HG02840 (cell line): ENCODE results near the gene TENM3.
"Not testable (repeated sequence)": the region's sequence is repeated elsewhere in the genome, so short reads cannot be mapped to it uniquely, and the experiment has no call there.

Experiments
- ATAC-seq: cut with Tn5 transposase; IDR thresholded peaks from one replicate; pipeline ENCODE4 v1.9.1; 2021; ENCODE audit warnings: mild to moderate bottlenecking, moderate library complexity, moderate number of reproducible peaks; ENCODE audit not compliant: unreplicated experiment, low FRiP score

TENM3 gene

GRCh38 chr4:182243204-182243603, at the start of gene TENM3:
Gene TENM3 (plus strand): TSS chr4:182243402. CDS start chr4:182324021, 80,619 bp downstream.
- not testable (repeated sequence) for ATAC-seq

DNA sequence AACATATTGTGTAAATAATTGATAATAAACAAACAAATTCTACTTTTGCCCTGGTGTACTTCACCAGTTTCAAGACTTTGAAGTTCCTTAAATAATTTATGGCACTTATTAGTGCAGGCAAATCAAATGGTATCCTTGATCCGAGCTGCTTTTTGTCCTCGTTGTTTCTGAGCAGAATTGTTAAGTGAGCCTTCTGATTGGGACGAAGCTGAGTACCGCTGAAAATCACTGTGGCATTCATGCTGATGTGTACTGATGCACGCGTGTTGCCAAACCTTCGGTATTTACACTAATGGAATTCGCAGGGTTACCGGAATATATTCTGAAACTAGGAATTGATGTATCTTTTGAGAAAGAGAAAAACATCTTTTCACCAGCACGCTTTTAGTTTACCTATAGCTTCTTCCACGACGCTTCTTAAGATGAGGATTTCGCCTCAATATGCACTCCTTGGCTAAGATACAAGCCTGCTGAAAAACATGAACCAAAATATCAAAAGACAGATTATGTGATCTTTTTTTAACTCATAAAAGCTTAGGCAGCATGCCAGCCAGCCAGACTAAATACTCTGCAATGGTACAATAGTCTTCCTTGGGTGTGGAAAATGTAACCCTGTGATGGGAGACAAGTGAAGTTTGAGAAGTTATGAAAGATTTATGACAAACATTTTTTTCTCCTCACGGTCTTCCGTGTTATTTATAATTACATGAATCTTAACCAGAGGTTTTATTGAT, 48.9 kb upstream of the TENM3 start:
- ATAC-seq, result no peak

GRCh38 chr4:182197611-182198010, 45.6 kb upstream of the TENM3 start:
- ATAC-seq, result no peak

- no peak for ATAC-seq
Measured at GRCh38 chr4:182201871-182202270, 41.3 kb upstream of the TENM3 start.

DNA sequence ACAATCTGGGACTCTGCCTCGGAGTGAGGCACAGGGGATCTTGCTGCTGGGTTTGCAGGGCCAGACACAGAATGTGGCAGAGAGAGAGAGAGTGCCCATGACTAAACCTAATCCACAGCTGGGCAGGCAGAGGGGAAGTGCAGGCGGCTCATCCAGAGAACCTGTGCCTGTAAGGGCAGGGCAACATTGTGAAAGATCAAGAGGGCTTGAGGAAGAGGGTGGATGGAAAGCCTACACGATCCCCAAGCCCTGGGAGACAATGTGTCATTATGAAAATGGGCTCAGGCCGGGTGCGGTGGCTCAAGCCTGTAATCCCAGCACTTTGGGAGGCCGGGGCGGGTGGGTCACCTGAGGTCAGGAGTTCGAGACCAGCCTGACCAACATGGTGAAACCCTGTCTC, 40.6 kb upstream of the TENM3 start:
- ATAC-seq, result no peak

- ATAC-seq, result no peak
Measured at GRCh38 chr4:182203872-182204411, 39.3 kb upstream of the TENM3 start.

GRCh38 chr4:182205306-182205705, 37.9 kb upstream of the TENM3 start:
- no peak for ATAC-seq

DNA sequence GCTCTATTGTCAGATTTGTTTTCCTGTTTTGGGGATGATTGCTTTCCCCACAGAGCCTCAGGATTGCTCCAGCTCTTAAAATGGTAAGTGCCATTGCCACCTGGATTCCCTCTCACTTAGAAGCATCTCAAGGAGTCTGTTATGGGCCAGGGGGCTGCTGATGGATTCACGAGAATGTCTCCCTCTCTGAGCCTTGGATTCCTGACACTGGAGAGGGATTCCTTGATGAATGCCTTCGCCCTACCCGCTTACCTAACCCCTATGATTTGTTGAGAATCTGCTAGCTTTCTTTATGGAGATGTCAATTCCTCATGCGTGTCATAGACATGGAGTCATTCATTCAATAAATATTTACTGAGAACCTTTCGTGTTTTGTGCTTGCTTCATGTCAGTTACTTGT, 36.9 kb upstream of the TENM3 start:
- no peak for ATAC-seq

GRCh38 chr4:182206916-182207315, 36.3 kb upstream of the TENM3 start:
- no peak for ATAC-seq

DNA sequence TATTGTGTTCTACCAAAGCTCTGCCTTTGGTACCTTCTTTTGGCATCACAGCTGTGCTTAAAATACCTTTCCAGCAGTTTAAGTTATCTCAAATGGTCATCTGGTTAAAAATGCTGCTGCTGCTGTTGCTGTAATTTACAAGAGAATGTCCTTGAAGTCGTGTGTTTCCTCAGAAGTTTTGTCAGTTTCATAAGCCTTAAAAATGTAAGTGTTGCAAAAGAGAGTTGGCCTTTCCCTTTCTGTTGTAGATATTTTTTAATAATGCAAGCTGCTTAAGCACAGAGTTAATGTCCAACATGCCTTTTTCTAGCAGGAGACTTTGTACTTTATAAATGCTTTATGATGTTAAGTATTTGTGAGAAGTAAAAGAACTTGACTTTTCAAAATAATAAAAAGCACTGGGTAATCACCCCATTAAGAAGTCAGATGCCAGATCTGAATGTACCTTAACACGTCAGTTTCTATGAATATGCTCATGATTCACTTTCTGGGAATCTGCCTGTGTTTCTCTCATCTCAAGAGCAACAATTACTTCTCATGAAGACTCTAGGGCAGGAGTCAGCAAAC, 35.3 kb upstream of the TENM3 start:
- no peak for ATAC-seq

DNA sequence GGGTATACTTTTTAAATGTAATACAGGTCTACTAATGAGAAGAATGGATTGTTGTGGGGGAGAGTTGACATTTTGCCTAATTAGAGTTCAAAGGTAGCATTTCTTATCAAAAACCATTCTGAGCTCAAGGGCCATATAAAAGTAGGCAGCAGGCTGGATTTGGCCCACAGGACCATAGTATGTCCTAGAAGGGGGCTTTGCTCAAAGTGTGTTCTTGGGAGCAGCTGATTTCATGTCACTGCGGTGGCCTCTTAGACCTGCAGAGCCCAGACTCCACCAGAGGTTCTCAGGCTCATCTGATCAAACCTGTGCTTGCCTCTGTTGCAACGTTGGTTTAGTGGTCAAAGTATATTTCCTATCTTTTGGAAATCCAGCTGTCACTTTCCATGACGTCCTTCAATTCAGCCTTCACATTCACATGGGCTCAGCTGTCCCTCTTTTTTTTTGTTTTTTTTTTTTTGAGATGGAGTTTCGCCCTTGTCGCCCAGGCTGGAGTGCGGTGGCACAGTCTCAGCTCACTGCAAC, 34.6 kb upstream of the TENM3 start:
- ATAC-seq, result no peak

DNA sequence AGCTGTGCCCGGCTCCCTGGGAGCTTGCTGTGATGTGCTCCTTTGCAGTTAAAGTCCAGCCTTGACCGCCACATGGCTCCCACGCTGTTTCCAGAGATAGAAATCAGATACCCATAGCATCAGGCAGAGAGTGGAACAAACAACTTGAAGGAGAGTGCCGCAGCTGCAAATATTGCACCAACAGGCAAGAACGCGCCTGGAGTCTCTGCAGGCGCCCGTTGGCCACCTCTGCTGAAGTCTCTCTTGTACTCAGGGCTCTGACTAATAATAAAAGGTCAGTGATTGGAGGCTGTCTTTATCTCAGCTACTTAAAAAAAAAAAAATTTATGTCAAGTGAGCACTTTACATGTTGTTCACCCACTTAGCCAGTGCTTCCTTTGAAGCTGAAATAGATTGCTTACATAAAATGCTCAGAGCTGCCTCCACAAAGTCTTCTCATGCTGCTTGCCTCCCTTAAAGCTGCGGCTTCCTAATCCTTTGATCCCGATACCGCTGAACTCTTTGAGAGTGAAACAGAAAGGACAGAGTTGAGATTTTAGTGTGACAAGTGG, 30.9 kb upstream of the TENM3 start:
- no peak for ATAC-seq

- ATAC-seq, result no peak
Measured at GRCh38 chr4:182213004-182213403, 30.2 kb upstream of the TENM3 start.

- no peak for ATAC-seq
Measured at GRCh38 chr4:182215148-182215547, 28.1 kb upstream of the TENM3 start.

GRCh38 chr4:182216005-182216404, 27.2 kb upstream of the TENM3 start:
- ATAC-seq, result no peak

- ATAC-seq, result no peak
Measured at GRCh38 chr4:182219411-182220056, 23.7 kb upstream of the TENM3 start.

DNA sequence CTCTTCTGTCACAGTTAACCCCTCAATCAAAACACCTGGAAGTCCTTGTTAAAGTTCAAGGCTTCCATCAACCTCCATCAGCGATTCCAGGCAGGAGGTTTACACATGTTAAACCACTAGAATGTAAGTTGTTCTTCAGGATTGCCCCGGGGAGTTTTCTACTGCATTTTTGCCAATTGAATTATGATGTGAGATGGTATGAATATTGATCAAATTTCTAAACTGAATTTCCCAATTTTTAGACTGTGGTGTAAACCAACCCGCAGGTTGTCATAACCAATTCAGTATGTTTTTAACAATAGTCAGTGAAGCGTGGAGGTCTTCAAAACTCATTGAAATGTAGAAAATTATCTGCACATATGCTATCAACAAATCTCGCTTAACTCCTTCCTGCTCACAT, 21.2 kb upstream of the TENM3 start:
- ATAC-seq, result no peak

GRCh38 chr4:182222766-182223165, 20.4 kb upstream of the TENM3 start:
- no peak for ATAC-seq

- no peak for ATAC-seq
Measured at GRCh38 chr4:182223708-182224107, 19.5 kb upstream of the TENM3 start.

- no peak for ATAC-seq
Measured at GRCh38 chr4:182224192-182224850, 18.9 kb upstream of the TENM3 start.
